Measurements from ENCODE around the gene SYT12. TPM values are rescaled to one million over a fixed set of nuclear protein-coding genes. Genes with fewer than 3 reads are reported as not detected.
"Not testable (repeated sequence)": the region's sequence is repeated elsewhere in the genome, so short reads cannot be mapped to it uniquely, and the experiment has no call there.

Gene SYT12
- polyA plus RNA-seq, 3 donors, result not detected

DNA sequence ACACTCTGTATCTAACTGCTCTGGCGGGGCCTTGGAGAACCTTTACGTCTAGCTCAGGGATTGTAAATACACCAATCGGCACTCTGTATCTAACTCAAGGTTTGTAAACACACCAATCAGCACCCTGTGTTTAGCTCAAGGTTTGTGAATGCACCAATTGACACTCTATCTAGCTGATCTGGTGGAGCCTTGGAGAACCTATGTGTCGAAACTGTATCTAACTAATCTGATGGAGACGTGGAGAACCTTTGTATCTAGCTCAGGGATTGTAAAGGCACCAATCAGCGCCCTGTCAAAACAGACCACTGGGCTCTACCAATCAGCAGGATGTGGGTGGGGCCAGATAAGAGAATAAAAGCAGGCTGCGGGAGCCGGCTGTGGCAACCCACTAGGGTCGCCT is 33.6 kb upstream of the SYT12 start:
- intact Hi-C loops (cut with micrococcal nuclease); H3K4me1 Mint-ChIP-seq; H3K4me3 ChIP-seq (replicated peaks in 1 of 3; ENCODE audit: low read depth in 2 of 3, low read length in 3 of 3); H3K9ac ChIP-seq (ENCODE audit: insufficient read depth, low read length, poor library complexity, severe bottlenecking); H3K9me3 ChIP-seq (replicated peaks in 1 of 2; ENCODE audit: control insufficient read depth in 1 of 2, insufficient read depth in 1 of 2, low read length in 2 of 2); H4K20me1 ChIP-seq (ENCODE audit: insufficient read depth, low read length); H3K36me3 ChIP-seq (replicated peaks in 1 of 2; ENCODE audit: control insufficient read depth in 1 of 2, insufficient read depth in 2 of 2, low read length in 2 of 2); DNase-seq; H3K4me1 ChIP-seq (ENCODE audit: control insufficient read depth in 1 of 2, insufficient read depth in 2 of 2, low read length in 2 of 2); H2AFZ ChIP-seq (ENCODE audit: insufficient read depth, low read depth, low read length, poor library complexity, severe bottlenecking); H3K79me2 ChIP-seq (ENCODE audit: insufficient read depth, low read length); H3K4me3 Mint-ChIP-seq; H3K4me2 ChIP-seq (replicated peaks; ENCODE audit: extremely low read depth, low read length, poor library complexity, severe bottlenecking); H3K27ac Mint-ChIP-seq; H3K36me3 Mint-ChIP-seq; H3K27ac ChIP-seq (ENCODE audit: low read depth in 1 of 2, low read length in 2 of 2); H3K27me3 ChIP-seq (ENCODE audit: control insufficient read depth in 2 of 2, insufficient read depth in 2 of 2, low read length in 2 of 2); H3K9me3 Mint-ChIP-seq: not testable (repeated sequence)
- peaks cover 14 to 33% (median 30%) of the 10 kb centered on the region in 3 donors for H3K27me3 Mint-ChIP-seq (ENCODE audit: low read depth in 3 of 3)
- WGBS (ENCODE audit: insufficient coverage), result 100% methylated on average over 7 of the region's 9 CpGs

DNA sequence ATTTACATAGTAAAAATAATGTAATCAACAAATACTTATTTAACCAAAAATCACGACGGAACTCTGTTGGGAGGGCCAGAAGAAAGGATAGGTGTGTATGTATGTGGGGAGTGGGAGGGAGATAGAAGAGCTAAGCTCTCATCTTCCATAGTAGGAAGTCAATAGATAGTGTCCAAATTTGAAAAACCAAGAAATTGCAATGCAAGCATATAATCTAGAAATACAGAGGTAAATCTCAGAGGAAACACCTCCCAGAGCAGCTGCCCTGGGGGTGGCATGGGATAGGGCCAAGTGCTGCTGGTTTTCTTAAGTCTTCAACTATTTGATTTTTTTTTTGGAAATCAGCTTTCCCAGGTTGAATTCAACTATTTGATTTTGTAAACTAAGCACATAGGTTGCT is 30.9 kb upstream of the SYT12 start:
- no peak overlapping the region for H3K4me3 Mint-ChIP-seq

More for the DNA sequence above, 30.9 kb upstream of the SYT12 start:
- TF ChIP-seq, protein P1, sequence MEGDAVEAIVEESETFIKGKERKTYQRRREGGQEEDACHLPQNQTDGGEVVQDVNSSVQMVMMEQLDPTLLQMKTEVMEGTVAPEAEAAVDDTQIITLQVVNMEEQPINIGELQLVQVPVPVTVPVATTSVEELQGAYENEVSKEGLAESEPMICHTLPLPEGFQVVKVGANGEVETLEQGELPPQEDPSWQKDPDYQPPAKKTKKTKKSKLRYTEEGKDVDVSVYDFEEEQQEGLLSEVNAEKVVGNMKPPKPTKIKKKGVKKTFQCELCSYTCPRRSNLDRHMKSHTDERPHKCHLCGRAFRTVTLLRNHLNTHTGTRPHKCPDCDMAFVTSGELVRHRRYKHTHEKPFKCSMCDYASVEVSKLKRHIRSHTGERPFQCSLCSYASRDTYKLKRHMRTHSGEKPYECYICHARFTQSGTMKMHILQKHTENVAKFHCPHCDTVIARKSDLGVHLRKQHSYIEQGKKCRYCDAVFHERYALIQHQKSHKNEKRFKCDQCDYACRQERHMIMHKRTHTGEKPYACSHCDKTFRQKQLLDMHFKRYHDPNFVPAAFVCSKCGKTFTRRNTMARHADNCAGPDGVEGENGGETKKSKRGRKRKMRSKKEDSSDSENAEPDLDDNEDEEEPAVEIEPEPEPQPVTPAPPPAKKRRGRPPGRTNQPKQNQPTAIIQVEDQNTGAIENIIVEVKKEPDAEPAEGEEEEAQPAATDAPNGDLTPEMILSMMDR (IDR thresholded peaks at IDR 0.05), result no peak
- H3K79me2 ChIP-seq (ENCODE audit: insufficient read depth, low read length), result no peaks in the 10 kb centered on the region
- peaks cover 2 to 29% (median 22%) of the 10 kb centered on the region in 3 donors for H3K27me3 Mint-ChIP-seq (ENCODE audit: low read depth in 3 of 3)
- no peak overlapping the region for H3K27ac ChIP-seq (ENCODE audit: low read depth in 1 of 2, low read length in 2 of 2)
- H3K9ac ChIP-seq (ENCODE audit: insufficient read depth, low read length, poor library complexity, severe bottlenecking), result no peak overlapping the region
- H3K36me3 Mint-ChIP-seq, result no peaks in the 10 kb centered on the region
- WGBS (ENCODE audit: insufficient coverage), result no CpG with 5 or more reads among the region's 2 CpGs
- H3K4me1 Mint-ChIP-seq, result no peaks in the 10 kb centered on the region
- no peaks in the 10 kb centered on the region for H3K9me3 ChIP-seq (replicated peaks in 1 of 2; ENCODE audit: control insufficient read depth in 1 of 2, insufficient read depth in 1 of 2, low read length in 2 of 2)
- no peak overlapping the region for H2AFZ ChIP-seq (ENCODE audit: insufficient read depth, low read depth, low read length, poor library complexity, severe bottlenecking)
- no peaks in the 10 kb centered on the region for H3K9me3 Mint-ChIP-seq
- no peaks in the 10 kb centered on the region for H3K36me3 ChIP-seq (replicated peaks in 1 of 2; ENCODE audit: control insufficient read depth in 1 of 2, insufficient read depth in 2 of 2, low read length in 2 of 2)
- no peaks in the 10 kb centered on the region for H3K4me1 ChIP-seq (ENCODE audit: control insufficient read depth in 1 of 2, insufficient read depth in 2 of 2, low read length in 2 of 2)
- H3K27me3 ChIP-seq (ENCODE audit: control insufficient read depth in 2 of 2, insufficient read depth in 2 of 2, low read length in 2 of 2), result peaks cover 0 to 2% of the 10 kb centered on the region in 2 donors
- H3K27ac Mint-ChIP-seq, result no peak overlapping the region
- no peak overlapping the region for H3K4me3 ChIP-seq (replicated peaks in 1 of 3; ENCODE audit: low read depth in 2 of 3, low read length in 3 of 3)
- no peak overlapping the region for H3K4me2 ChIP-seq (replicated peaks; ENCODE audit: extremely low read depth, low read length, poor library complexity, severe bottlenecking)
- DNase-seq, result no peak
- intact Hi-C loops (cut with micrococcal nuclease), result no loop called here
- H4K20me1 ChIP-seq (ENCODE audit: insufficient read depth, low read length), result no peaks in the 10 kb centered on the region
